Chondrocyte (in vitro differentiated cells): ENCODE measurements around the gene MSMP. TPM values are rescaled to one million over a fixed set of nuclear protein-coding genes. Genes with fewer than 3 reads are reported as not detected.

ENCODE experiments used
- DNase-seq: peaks from one replicate; pipeline ENCODE4 v3.0.0; 2021; ENCODE audit warnings: mixed read lengths, low spot score
- H3K27ac Mint-ChIP-seq: one replicate; pipeline ENCODE4 v1.8.0; 2021; ENCODE audit warnings: mild to moderate bottlenecking, moderate library complexity, mixed read lengths; ENCODE audit not compliant: unreplicated experiment
- H3K27me3 Mint-ChIP-seq: 2 replicates; pipeline ENCODE4 v1.8.0; 2021; ENCODE audit warnings: low read depth, mixed read lengths
- H3K36me3 Mint-ChIP-seq: 2 replicates; pipeline ENCODE4 v1.8.0; 2021; ENCODE audit warnings: low read depth, mixed read lengths
- H3K4me1 Mint-ChIP-seq: 2 replicates; pipeline ENCODE4 v1.8.0; 2021; ENCODE audit warnings: low read depth, mild to moderate bottlenecking, mixed read lengths
- H3K4me3 Mint-ChIP-seq: one replicate; pipeline ENCODE4 v1.8.0; 2021; ENCODE audit warnings: mild to moderate bottlenecking, moderate library complexity, mixed read lengths; ENCODE audit not compliant: unreplicated experiment
- H3K9me3 Mint-ChIP-seq: 2 replicates; pipeline ENCODE4 v1.8.0; 2021; ENCODE audit warnings: low read depth, mixed read lengths
- total RNA-seq: library from RNA; stranded (reverse); gene quantifications from 3 replicates; pipeline ENCODE4 v1.2.1, GENCODE V29; 2021
- TF ChIP-seq, protein P1 (sequence below): fragments of 200-600 bp; sonication (generic); IDR thresholded peaks from 2 replicates; pipeline ENCODE4 v1.5.0; 2021; ENCODE audit warnings: antibody characterized with exemption, mild to moderate bottlenecking, moderate library complexity

Gene MSMP
- total RNA-seq, 1 donor from 2014 or later: not detected

DNA sequence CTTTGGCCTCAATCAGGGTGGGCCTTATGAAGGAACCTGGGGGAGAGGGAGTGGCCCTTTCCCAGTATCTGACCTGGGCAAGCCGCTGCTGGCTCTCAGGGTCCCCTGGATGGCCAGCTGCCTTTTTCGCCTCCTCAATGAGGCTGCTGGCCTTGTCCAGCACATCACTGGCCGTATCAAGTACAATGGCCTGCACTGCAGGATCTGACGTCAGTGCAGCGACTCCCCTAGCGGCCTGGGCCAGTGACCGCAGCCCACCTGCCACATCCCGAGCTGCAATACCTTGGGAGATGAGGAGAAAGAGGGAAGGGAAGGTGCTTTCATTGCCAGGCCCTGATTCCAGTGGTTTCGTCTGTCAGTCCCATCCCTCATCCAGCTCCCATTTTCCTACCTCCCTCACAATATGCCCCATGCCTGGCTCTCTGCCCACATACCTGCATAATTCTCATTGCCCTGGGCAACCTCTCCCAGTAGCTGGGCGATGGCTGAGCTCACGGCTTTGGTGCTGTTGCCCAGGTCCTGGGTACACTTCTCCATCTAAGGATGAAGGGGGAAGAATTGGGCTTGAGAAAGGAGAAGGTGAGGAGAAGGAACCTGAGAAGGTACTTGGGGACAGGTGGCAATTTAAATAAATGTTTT lies 41.2 kb downstream of the MSMP start:
- TF ChIP-seq, protein P1, sequence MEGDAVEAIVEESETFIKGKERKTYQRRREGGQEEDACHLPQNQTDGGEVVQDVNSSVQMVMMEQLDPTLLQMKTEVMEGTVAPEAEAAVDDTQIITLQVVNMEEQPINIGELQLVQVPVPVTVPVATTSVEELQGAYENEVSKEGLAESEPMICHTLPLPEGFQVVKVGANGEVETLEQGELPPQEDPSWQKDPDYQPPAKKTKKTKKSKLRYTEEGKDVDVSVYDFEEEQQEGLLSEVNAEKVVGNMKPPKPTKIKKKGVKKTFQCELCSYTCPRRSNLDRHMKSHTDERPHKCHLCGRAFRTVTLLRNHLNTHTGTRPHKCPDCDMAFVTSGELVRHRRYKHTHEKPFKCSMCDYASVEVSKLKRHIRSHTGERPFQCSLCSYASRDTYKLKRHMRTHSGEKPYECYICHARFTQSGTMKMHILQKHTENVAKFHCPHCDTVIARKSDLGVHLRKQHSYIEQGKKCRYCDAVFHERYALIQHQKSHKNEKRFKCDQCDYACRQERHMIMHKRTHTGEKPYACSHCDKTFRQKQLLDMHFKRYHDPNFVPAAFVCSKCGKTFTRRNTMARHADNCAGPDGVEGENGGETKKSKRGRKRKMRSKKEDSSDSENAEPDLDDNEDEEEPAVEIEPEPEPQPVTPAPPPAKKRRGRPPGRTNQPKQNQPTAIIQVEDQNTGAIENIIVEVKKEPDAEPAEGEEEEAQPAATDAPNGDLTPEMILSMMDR: no peak
- DNase-seq: no peak
- no peak overlapping the region for H3K4me3 Mint-ChIP-seq
- H3K9me3 Mint-ChIP-seq: no peaks in the 10 kb centered on the region
- no peaks in the 10 kb centered on the region for H3K4me1 Mint-ChIP-seq
- peaks cover 67% of the 10 kb centered on the region for H3K36me3 Mint-ChIP-seq
- no peaks in the 10 kb centered on the region for H3K27me3 Mint-ChIP-seq
- no peak overlapping the region for H3K27ac Mint-ChIP-seq

- no peaks in the 10 kb centered on the region for H3K4me1 Mint-ChIP-seq
- no peak for DNase-seq
- H3K27me3 Mint-ChIP-seq: no peaks in the 10 kb centered on the region
- TF ChIP-seq, protein P1: no peak
- H3K9me3 Mint-ChIP-seq: no peaks in the 10 kb centered on the region
- peak overlapping the region; percentile 12 for H3K27ac Mint-ChIP-seq
- H3K36me3 Mint-ChIP-seq: peaks cover 70% of the 10 kb centered on the region
- no peak overlapping the region for H3K4me3 Mint-ChIP-seq
These were observed 42.3 kb downstream of the MSMP start for GRCh38 chr9:35711501-35712428.

GRCh38 chr9:35710818-35711500 lies 43.1 kb downstream of the MSMP start:
- H3K36me3 Mint-ChIP-seq: peaks cover 67% of the 10 kb centered on the region
- H3K27me3 Mint-ChIP-seq: no peaks in the 10 kb centered on the region
- H3K27ac Mint-ChIP-seq: no peak overlapping the region
- H3K4me1 Mint-ChIP-seq: no peaks in the 10 kb centered on the region
- no peaks in the 10 kb centered on the region for H3K9me3 Mint-ChIP-seq
- H3K4me3 Mint-ChIP-seq: no peak overlapping the region
- TF ChIP-seq, protein P1: no peak
- no peak for DNase-seq

- H3K36me3 Mint-ChIP-seq: peaks cover 71% of the 10 kb centered on the region
- TF ChIP-seq, protein P1: no peak
- H3K27ac Mint-ChIP-seq: peak overlapping the region; percentile 64
These were observed 45.9 kb downstream of the MSMP start for GRCh38 chr9:35708146-35708545.

GRCh38 chr9:35706951-35707350 lies 47.1 kb downstream of the MSMP start:
- Mint-ChIP-seq H3K27me3 (no peaks in the 10 kb centered on the region), H3K4me3 (no peak overlapping the region), H3K9me3 (no peaks in the 10 kb centered on the region), H3K4me1 (no peaks in the 10 kb centered on the region), H3K36me3 (peaks cover 71% of the 10 kb centered on the region), H3K27ac (peak overlapping the region; percentile 75)
- TF ChIP-seq, protein P1: no peak
- DNase-seq: no peak

More at GRCh38 chr9:35708146-35708545, 45.9 kb downstream of the MSMP start:
- Mint-ChIP-seq H3K4me1 (no peaks in the 10 kb centered on the region), H3K4me3 (no peak overlapping the region), H3K27me3 (no peaks in the 10 kb centered on the region), H3K9me3 (no peaks in the 10 kb centered on the region)
- no peak for DNase-seq
